Measurements from ENCODE around the gene KCTD11.
"Not testable (repeated sequence)": the region's sequence is repeated elsewhere in the genome, so short reads cannot be mapped to it uniquely, and the experiment has no call there.

Gene KCTD11

DNA sequence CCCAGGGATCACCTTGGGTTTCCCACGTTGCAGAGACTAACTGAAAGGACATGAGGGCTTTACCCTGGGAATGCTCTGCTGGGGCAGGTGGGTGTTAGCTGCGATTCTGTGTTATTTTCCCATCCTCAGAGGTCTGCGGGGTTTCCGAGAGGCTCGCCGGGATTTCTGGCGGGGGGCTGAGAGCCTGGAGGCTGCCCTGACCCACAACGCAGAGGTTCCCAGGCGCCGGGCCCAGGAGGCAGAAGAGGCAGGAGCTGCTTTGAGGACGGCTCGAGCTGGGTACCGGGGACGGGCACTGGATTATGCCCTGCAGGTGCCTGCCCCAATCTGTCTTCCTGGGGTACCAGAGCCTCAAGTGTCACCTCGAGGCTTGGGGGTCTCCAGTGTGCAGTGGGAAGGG, 8.7 kb upstream of the KCTD11 start:
- no peak for DNase-seq (ENCODE audit: low read depth)

DNA sequence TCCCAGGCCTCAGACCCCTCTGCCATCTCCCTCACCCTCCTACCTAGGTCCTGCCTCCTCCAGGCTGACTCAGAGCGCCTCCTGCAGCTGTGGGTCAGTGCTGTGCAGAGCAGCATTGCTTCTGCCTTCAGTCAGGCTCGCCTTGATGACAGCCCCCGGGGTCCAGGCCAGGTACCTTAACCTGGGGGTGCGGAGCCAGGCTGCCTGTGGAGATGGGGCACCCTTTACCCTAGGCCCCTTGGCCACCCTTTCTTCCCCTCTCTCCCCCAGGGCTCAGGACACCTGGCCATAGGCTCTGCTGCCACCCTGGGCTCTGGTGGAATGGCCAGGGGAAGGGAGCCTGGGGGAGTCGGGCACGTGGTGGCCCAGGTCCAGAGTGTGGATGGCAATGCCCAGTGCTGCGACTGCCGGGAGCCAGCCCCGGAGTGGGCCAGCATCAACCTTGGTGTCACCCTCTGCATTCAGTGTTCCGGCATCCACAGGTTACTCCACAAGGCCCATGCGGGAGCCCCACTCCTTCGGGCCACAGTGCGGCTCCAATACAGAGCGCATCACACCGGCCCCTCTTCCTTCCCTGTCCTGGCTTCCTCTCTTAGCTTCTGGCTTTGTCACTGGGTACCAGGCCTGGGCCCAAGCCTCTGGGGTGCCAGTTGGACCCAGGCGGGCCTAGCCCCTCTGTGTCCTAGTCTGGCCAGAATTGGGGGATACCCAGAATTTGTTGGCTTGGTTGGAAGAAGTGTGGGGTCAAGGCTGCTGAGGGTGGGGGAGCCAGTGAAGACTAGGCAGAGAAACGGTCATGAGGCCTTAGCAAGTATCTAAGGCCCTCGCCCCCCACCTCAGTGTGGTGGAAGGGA, 5.0 kb upstream of the KCTD11 start:
- no peak for DNase-seq (ENCODE audit: low read depth)

DNA sequence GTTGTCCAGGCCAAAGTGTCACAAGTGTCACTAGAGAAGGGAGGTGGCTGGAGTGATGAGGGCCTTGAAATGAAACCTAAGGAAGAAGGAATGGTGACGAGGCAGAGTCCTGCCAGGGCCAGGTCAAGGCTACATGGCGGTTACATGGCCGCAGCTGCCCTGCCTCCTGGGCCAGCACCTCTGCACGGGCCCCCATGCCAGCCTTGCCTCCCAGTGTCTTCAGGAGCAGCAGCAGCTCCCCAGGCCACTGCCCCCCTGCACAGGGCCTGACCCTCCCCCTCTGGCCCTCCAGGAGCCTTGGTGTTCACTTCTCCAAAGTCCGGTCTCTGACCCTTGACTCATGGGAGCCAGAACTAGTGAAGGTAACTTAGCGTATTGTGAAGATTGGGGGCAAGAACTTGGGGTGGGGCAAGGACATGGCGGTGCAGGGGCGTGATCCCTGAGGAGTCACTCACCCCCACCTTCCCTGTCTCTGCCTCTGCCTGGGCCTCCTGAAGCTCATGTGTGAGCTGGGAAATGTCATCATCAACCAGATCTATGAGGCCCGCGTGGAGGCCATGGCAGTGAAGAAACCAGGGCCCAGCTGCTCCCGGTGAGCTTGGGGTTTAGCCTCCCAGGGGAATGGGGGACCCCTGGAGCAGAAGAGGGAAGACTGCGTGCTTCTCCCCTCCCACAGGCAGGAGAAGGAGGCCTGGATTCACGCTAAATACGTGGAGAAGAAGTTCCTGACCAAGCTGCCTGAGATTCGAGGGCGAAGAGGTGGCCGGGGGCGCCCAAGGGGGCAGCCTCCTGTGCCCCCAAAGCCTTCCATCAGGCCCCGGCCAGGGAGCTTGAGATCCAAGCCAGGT, 4.1 kb upstream of the KCTD11 start:
- DNase-seq (ENCODE audit: low read depth) = no peak

DNA sequence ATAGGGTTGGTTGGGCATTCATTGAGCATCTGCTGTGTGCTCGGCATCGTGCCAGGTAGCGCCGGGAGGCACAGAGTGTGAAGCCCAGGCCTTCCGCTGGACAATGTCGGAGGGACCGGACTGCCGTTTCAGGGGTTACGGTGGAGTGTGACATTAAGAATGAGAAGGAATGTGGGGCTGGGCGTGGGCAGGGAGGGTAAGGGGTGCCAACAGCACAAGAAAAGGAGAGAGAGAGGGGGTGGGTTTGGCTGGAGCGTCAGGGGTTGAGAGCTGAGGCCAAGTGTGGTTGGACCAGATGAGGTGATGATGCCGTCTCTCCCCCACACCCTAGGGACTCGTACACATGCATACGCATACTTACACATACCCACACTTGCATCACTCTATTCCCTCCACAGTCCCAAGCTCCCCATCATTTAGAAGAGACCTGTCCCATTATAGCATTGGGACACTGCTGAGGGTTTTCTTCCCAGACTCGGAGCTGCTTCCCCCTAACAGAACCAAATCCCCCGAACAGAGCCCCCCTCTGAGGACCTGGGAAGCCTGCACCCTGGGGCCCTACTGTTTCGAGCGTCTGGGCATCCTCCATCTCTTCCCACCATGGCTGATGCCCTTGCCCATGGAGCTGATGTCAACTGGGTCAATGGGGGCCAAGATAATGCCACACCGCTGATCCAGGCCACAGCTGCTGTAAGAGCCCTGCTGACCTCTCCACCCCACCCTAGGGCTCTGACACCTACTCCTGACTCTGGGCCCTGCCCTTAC, 3.3 kb upstream of the KCTD11 start:
- DNase-seq (ENCODE audit: low read depth) = no peak

DNA sequence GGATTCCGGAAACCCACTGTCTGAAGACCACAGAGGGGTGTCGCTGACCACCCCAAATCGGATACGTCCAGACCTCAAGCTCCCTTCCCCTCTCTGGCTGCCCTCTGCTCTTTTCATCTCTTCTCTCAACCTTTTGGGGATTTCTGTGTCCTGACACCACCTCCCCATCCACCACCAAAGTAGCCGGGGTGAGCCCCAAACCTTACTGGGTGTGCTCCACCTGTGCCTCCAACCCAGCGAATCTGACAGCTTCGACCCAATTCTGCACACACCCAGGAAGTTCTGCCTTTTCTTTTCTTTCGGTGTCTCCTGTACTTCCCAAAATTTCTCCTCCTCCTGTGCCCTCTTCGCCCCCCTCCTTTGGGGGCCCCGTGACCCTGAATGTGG, 534 bp downstream of the KCTD11 start:
- no peak for DNase-seq (ENCODE audit: low read depth)

DNA sequence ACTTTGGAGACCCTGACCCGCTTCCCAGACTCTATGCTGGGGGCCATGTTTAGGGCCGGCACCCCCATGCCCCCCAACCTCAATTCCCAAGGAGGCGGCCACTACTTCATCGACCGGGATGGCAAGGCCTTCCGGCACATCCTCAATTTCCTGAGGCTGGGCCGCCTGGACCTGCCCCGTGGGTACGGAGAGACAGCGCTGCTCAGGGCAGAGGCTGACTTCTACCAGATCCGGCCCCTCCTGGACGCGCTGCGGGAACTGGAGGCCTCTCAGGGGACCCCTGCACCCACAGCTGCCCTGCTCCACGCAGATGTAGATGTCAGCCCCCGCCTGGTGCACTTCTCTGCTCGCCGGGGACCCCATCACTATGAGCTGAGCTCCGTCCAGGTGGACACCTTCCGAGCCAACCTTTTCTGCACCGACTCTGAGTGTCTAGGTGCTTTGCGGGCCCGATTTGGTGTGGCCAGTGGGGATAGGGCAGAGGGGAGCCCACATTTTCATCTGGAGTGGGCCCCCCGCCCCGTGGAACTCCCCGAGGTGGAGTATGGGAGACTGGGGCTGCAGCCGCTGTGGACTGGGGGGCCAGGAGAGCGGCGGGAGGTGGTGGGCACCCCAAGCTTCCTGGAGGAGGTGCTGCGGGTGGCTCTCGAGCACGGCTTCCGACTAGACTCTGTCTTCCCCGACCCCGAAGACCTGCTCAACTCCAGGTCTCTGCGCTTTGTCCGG, 1.1 kb downstream of the KCTD11 start:
- DNase-seq (ENCODE audit: low read depth) = no peak

DNA sequence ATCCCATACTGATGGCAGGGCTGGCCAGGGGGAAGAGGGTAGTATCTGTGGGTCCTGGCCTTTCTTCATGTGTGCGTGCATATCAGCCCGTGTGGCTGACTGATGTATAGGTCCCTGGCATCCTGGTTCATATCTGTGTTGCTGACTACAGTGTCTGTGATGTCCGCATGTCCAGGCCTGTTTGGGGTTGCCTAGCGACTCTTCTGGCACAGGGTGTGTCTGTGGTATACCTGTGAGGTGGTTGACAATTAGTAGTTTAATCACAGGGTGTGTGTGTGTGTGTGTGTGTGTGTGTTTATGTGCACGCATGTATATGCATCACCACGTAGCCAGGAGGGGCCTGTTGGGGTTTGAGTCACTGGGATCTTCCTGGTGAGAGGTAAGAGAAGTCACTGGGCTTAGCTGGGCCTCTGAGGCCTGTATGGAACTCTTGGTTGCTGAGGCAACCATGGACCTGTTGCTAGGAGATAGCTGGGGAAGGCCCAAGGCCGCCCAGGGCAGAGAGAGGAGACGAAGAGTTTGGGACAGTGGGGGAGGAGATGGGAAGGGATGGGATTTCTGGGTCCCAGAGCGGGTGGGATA, 2.4 kb downstream of the KCTD11 start:
- DNase-seq (ENCODE audit: low read depth) = no peak

DNA sequence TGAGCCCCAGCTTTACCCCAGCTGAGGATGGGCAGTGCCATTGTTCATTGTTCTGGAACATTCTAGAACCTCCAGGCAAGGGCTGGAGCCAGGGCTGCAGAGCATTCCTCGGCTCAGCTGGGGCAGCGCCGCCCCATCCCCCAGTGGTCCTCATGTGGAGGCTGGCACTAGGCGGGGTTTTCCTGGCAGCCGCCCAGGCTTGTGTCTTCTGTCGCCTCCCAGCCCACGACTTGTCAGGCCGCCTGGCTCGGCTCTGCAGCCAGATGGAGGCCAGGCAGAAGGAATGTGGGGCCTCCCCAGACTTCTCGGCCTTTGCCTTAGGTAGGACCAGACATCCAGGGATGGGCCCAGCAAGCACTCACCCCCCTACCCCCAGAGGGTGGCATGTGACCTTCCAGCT, 3.1 kb downstream of the KCTD11 start, which contains the start of gene TMEM95:
TSS of gene TMEM95 (plus strand) at position 104 of the 400 bp plus-strand sequence. CDS start at position 153, 49 bp downstream.
- no peak for DNase-seq (ENCODE audit: low read depth)

DNA sequence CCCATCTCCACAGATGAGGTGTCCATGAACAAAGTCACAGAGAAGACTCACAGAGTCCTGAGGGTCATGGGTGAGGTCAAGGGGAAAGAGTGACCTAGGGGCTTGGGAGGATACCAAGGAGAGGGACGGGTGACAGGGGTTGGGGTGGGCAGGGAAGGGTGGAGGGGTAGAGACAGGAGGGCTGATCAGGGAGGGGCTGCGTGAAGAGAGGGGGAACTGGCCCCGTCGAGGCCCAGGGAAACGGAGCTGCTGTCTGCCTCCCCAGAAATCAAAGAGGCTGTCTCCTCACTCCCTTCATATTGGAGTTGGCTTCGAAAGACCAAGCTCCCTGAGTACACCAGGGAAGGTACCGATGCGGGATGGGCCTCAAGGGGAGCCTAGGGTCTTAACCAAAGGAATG, 3.6 kb downstream of the KCTD11 start:
- DNase-seq (ENCODE audit: low read depth) = no peak

DNA sequence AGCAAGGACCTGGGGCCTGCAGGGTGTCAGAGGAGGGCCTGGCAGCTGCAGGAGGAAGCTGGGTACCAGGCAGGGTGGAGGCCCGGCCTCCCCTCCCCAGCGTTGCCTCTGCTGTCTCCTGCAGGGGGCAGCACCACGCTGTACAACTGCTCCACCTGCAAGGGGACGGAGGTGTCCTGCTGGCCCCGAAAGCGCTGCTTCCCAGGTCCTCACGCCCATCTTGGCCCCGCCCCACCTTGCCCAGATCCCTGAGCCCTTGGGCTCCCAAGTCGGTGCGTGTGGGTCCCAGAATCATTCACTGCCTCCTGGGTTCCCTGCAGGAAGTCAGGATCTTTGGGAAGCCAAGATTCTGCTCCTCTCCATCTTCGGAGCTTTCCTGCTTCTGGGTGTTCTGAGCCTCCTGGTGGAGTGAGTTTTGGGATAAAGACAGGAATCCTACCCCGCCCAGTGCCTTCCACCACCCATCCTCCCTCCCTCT, 4.1 kb downstream of the KCTD11 start:
- no peak for DNase-seq (ENCODE audit: low read depth)

DNA sequence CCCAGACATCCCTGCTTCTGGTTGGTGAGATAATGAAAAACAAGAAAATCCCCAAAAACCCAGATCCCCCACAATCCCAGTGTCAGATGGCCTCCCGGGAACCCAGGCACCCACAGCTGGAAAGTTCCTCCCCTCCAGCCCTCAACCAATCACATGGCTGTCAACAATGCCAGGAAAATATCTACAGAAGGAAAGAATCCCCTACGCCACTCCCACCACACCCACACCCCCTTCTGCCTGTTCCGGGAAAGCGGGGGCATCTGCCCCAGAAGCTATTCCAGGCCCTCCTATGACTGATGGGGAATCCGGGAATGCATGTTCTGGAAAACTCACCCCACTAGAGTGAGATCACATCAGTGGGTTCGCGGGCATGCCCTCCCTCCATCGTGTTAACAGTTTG, 4.8 kb downstream of the KCTD11 start:
- DNase-seq (ENCODE audit: low read depth) = no peak

DNA sequence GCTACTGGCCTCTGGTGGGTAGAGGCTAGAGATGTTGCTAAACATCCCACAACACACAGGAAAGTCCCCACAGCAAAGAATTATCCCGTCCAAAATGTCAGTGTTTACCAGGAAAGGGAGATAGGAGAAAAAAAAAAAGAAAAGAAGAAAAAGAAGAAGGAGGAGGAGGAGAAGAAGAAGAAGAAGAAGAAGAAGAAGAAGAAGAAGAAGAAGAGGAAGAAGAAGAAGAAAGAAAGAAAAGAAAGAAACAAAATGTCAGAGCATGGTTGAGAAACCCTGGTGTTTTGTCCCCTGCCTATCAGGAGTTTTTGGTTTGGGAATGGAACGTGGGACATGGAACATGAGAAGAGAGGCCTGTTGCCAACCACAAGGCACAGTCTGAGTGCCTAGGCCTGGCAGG, 5.4 kb downstream of the KCTD11 start:
- no peak for DNase-seq (ENCODE audit: low read depth)

DNA sequence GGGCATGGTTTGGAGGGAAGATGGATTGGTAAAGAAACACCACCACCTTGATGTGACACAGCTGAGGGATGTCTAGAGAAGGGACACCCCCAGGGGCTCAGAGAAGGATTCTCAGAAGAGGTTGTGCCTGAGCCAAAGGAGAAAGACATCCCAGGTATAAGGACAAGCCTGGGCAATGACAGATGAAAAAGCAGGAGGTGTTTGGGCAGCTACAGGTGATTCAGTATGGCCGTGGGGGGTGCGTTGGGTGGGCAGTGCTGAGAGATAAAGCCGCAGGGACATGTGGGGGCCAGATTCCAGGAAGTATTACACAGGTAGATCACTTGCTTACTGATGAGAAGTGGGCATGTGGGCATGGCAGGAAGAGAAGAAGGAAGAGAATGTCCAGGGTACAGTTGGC, 9.9 kb downstream of the KCTD11 start:
- DNase-seq (ENCODE audit: low read depth) = no peak

DNA sequence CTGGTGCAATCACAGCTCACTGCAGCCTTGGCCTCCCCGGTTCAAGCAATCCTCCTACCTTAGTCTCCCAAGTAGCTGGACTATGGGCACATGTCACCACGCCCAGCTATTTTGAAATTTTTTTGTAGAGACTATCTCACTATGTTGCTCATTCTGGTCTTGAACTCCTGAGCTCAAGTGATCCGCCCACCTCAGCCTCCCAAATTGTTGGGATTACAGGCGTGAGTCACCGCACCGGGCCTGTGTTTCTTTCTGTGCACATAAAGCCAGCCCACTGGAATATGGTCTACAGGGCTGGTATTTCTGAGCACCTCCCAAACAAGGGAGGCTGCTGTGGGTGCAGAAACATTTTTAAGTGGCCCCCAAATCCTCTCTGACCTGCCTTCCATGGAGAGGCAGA, 11.3 kb downstream of the KCTD11 start:
- no peak for DNase-seq (ENCODE audit: low read depth)

DNA sequence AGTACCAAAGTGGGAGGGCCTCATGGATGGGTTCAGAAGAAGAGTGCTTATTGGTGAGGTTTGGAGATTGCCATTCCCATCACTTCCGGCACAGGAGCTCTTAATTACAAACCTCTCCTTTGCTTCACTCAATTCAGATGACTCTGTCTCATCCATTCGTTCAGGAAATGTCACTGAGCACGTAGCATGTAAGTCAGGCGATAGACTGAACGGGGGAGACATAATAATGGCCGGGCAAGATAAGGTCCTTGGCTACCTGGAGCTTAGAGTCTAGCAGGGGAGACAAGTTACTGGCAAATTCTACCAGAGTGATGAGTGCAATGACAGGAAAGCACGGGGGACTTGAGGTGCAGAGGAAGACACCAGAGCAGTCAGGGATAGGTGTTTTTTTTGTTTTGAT, 14.0 kb downstream of the KCTD11 start:
- not testable (repeated sequence) for DNase-seq (ENCODE audit: low read depth)

DNA sequence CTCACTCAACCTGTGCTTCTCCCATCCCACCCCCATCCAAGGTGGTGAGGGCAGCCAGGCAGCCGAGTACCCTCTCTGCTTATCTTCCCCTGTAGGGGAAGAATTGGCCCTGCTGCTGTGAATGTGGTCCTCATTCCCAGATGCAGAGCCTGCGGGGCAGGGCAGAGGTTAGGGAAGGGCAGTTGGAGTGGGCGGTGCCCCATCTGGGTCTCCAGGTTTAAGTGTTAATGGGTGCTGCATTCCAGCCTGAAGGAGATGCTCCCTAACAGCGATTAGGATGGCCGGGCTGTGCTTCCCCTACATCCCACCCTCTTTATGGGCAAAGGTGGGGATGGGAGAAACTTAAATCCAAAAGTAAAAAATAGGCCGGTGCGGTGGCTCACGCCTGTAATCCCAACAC, 15.1 kb downstream of the KCTD11 start:
- DNase-seq (ENCODE audit: low read depth) = no peak

DNA sequence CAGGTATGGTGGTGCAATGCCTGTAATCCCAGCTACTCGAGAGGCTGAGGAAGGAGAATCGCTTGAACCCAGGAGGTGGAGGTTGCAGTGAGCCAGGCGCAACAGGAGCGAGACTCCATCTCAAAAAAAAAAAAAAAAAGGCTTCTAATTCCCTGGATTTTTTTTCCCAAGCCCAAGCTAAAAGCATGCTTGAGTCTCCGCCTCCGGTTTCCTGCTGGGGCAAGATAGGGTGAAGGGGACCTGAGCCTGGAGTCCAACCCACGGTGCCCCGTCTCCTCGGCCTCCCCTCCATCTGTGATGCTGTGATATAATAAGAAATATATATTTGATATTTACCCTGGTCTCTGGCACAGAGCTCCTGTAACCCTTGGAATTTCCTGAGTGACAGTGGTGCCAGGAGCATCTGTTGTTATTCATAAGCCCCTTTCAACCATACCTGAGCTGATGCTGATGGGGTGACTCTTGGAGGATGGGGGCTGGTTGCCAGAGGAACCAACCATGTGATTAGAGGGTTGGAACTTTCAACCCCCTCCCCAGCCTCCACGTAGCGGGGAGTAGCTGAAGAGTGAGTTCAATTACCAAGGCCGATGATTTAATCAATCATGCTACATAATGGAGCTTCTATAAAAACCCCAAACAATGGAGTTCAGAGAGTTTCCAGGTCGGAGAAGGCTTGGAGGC, 16.1 kb downstream of the KCTD11 start:
- no peak for DNase-seq (ENCODE audit: low read depth)

DNA sequence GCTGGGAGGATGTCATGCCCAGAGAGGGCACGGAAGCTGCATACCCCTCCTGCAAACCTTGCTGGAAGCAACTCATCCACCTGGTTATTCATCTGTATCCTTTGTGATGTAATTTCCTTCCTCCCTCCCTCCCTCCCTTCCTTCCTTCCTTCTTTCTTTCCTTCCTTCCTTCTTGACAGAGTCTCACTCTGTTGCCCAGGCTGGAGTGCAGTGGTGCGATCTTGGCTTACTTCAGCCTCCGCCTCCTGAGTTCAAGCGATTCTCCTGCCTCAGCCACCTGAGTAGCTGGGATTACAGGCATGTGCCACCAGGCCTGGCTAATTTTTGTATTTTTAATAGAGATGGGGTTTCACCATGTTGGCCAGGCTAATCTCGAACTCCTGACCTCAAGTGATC, 16.6 kb downstream of the KCTD11 start:
- DNase-seq (ENCODE audit: low read depth) = not testable (repeated sequence)

DNA sequence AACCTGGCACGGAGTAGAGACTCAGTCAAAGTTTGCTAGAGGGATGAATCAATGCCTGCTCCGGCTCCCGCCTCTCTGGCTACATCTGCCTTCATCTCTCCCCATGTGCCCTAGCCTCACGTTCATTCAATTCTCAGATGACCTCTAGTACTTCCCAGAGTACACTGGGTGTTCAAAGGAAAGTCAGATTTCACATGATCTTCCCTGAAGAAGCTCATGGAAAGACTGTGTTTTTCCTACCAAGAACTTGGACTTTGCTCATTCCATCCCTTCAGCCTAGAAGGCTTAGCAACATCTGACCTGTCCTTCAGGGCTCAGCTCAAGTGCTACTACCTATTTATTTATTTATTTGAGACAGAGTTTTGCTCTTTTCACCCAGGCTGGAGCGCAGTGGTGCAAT, 17.9 kb downstream of the KCTD11 start:
- DNase-seq (ENCODE audit: low read depth) = no peak

DNA sequence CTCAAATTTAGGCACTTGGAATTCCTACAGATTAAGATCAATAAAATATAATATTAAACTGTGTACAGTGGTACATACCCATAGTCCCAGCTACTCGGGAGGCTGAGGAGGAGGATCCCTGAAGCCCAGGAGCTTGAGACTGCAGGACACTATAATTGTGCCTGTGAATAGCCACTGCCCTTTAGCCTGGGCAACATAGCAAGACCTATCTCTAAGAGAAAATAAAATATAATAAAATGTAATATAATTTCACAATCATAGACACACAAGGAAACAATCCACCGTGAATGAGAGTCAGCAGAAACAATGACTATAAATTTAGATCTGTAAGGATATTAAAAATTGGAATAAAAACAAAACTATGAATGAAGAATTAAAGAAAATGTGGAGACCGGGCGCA, 18.9 kb downstream of the KCTD11 start:
- no peak for DNase-seq (ENCODE audit: low read depth)

DNA sequence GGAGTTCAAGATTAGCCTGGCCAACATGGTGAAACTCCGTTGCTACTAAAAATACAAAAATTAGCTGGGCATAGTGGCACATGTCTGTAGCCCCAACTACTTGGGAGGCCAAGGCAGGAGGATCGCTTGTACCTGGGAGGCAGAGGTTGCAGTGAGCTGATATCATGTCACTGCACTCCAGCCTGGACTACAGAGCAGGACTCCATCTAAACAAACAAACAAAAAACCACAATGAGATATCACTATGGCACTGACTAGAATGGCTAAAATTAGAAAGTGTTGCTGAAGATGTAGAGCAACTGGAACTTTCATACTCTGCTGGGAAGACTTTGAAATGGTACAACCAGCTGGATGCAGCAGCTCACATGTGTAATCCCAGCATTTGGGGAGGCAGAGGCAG, 22.4 kb downstream of the KCTD11 start:
- no peak for DNase-seq (ENCODE audit: low read depth)

Data from HS-27A (cell line).